Endothelial cell of umbilical vein (primary cell): Measurements from ENCODE around the gene TRMT6. TPM values are rescaled to one million over a fixed set of nuclear protein-coding genes. Genes with fewer than 3 reads are reported as not detected.

Experiments used
- BruUV-seq: library from RNA; stranded (reverse); fragments of 400-500 nt; replicated peaks from 2 replicates; lab custom pipeline; 2021; lab: Mats Ljungman, UMichigan
- CTCF ChIA-PET: fragments of 300-600, 350-600 bp; sonication (Branson Sonifier 250); formaldehyde crosslinking; loops from one replicate; lab custom pipeline; 2021; ENCODE audit warnings: antibody characterized with exemption, inconsistent platforms; lab: Charles Lee
- POLR2A ChIA-PET: fragments of 300-600, 350-600 bp; sonication (Branson Sonifier 250); formaldehyde crosslinking; loops from one replicate; lab custom pipeline; 2021; ENCODE audit warnings: antibody characterized with exemption, inconsistent platforms; lab: Charles Lee
- DNase-seq: peaks from one replicate; pipeline ENCODE4 v3.0.0-alpha.2; 2011; ENCODE audit warnings: low read depth, low spot score
- FAIRE-seq: peaks from 2 replicates; lab custom pipeline; 2011; peaks lifted over from hg19 to GRCh38; lab: Jason Lieb, UNC
- H2AFZ ChIP-seq: 2 replicates; pipeline ENCODE4 v1.6.0; 2012; ENCODE audit warnings: low read depth, low read length, control low read depth, inconsistent platforms
- H3K27ac ChIP-seq: 2 replicates; pipeline ENCODE4 v1.5.1; 2011; ENCODE audit warnings: low read depth, mild to moderate bottlenecking, control low read depth, low read length, moderate library complexity; ENCODE audit not compliant: insufficient read depth
- H3K27me3 ChIP-seq, 2 experiments: 2 replicates each; pipeline versions ENCODE4 v1.6.0 to v1.6.1; 2011; ENCODE audit warnings: low read length in 2 of 2, mixed read lengths in 1 of 2; ENCODE audit not compliant: control insufficient read depth in 2 of 2, insufficient read depth in 2 of 2
- H3K36me3 ChIP-seq, 2 experiments: 2 replicates in 1 of 2; 3 replicates in 1 of 2; pipeline ENCODE4 v1.5.1; 2011; ENCODE audit warnings: low read length in 2 of 2, mild to moderate bottlenecking in 1 of 2, moderate library complexity in 1 of 2; ENCODE audit not compliant: control insufficient read depth in 2 of 2, insufficient read depth in 2 of 2; ENCODE audit errors: extremely low read depth in 1 of 2
- H3K4me1 ChIP-seq: 3 replicates; pipeline ENCODE4 v1.5.1; 2011; ENCODE audit warnings: mild to moderate bottlenecking, low read length; ENCODE audit not compliant: control insufficient read depth, insufficient read depth; ENCODE audit errors: extremely low read depth
- H3K4me2 ChIP-seq: 2 replicates; pipeline ENCODE4 v1.6.1; 2011; ENCODE audit warnings: low read length, control low read depth, mixed read lengths; ENCODE audit not compliant: insufficient read depth
- H3K4me3 ChIP-seq, 3 experiments: fragments of 200-600 bp in 1 of 3; sonication (generic), shearing (Covaris generic) in 1 of 3; replicated peaks in 1 of 3; 2 replicates each; pipeline ENCODE4 v1.5.1; 2011 to 2016; ENCODE audit warnings: control low read depth in 3 of 3, low read length in 3 of 3, mild to moderate bottlenecking in 2 of 3, inconsistent platforms in 1 of 3, low read depth in 1 of 3, moderate library complexity in 1 of 3; ENCODE audit not compliant: insufficient read depth in 1 of 3
- H3K79me2 ChIP-seq: 2 replicates; pipeline ENCODE4 v1.6.0; 2012; ENCODE audit warnings: low read length, inconsistent platforms; ENCODE audit not compliant: control insufficient read depth, insufficient read depth
- H3K9ac ChIP-seq: replicated peaks from 2 replicates; pipeline ENCODE3; 2011; ENCODE audit warnings: low read length, control low read depth; ENCODE audit not compliant: insufficient read depth; ENCODE audit errors: extremely low read depth
- H3K9me1 ChIP-seq: replicated peaks from 3 replicates; pipeline ENCODE4 v1.6.0; 2011; ENCODE audit warnings: mild to moderate bottlenecking, low read length; ENCODE audit not compliant: control insufficient read depth, insufficient read depth; ENCODE audit errors: extremely low read depth
- H3K9me3 ChIP-seq: replicated peaks from 2 replicates; pipeline ENCODE4 v1.5.1; 2012; ENCODE audit warnings: low read length, inconsistent platforms; ENCODE audit not compliant: control insufficient read depth, insufficient read depth
- H4K20me1 ChIP-seq: replicated peaks from 2 replicates; pipeline ENCODE3; 2011; ENCODE audit warnings: mild to moderate bottlenecking, low read length; ENCODE audit not compliant: control insufficient read depth, insufficient read depth; ENCODE audit errors: extremely low read depth
- EZH2 ChIP-seq: IDR thresholded peaks from 2 replicates; pipeline ENCODE4 v1.6.1; 2012; ENCODE audit warnings: borderline replicate concordance, low read depth, mild to moderate bottlenecking, moderate library complexity, low read length, inconsistent platforms; ENCODE audit not compliant: severe bottlenecking
- FOS ChIP-seq: IDR thresholded peaks from 2 replicates; pipeline ENCODE4 v1.6.1; 2011; ENCODE audit warnings: mild to moderate bottlenecking, low read length, moderate library complexity, borderline replicate concordance; ENCODE audit not compliant: insufficient read depth
- GATA2 ChIP-seq: IDR thresholded peaks from 2 replicates; pipeline ENCODE4 v1.7.0; 2011; ENCODE audit warnings: low read depth, mild to moderate bottlenecking, moderate library complexity, mixed read lengths, low read length; ENCODE audit not compliant: insufficient read length, insufficient read depth
- JUN ChIP-seq: IDR thresholded peaks from 2 replicates; pipeline ENCODE4 v1.6.1; 2011; ENCODE audit warnings: borderline replicate concordance, low read depth; ENCODE audit not compliant: insufficient read length, insufficient read depth
- MYC ChIP-seq: IDR thresholded peaks from one replicate; pipeline ENCODE4 v1.6.1; 2011; ENCODE audit warnings: mild to moderate bottlenecking, low read depth, low read length
- POLR2A ChIP-seq: IDR thresholded peaks from 2 replicates; pipeline ENCODE4 v1.6.1; 2012; ENCODE audit warnings: low read depth, mild to moderate bottlenecking, control low read depth, low read length
- POLR2AphosphoS5 ChIP-seq: IDR thresholded peaks from 2 replicates; pipeline ENCODE4 v1.6.1; 2012; ENCODE audit warnings: low read depth, mild to moderate bottlenecking, control low read depth, low read length, moderate library complexity; ENCODE audit not compliant: insufficient read depth
- dilution Hi-C: fragments of 300-500 bp; cut with MboI; formaldehyde crosslinking; loops from one replicate; pipeline ENCODE4 v1.15.0; 2019; ENCODE audit warnings: low sequenced_read_pairs; ENCODE audit not compliant: extremely low pct_ligation_motif_present
- intact Hi-C: fragments of 100-400 bp; cut with micrococcal nuclease; formaldehyde crosslinking; loops from one replicate; pipeline ENCODE4 v1.10.0; 2022
- polyA plus RNA-seq, 4 experiments: library from polyadenylated mRNA; depleted of rRNA in 3 of 4; stranded (reverse) in 3 of 4; unstranded in 1 of 4; fragments of >200 nt; gene quantifications; 2 replicates each; pipeline versions ENCODE4 v1.2.1 to v1.2.3, GENCODE V29; 2011 to 2012; ENCODE audit warnings: missing spikeins in 1 of 4
- total RNA-seq: library from RNA; stranded (reverse); gene quantifications from 2 replicates; pipeline ENCODE4 v1.2.3, GENCODE V29; 2021
- TF ChIP-seq, protein P1 (sequence below), 2 donors: IDR thresholded peaks; 1 replicate in 1 of 2; 2 replicates in 1 of 2; pipeline ENCODE4 v1.5.1; 2011; ENCODE audit warnings: low read length in 2 of 2, mild to moderate bottlenecking in 2 of 2, moderate library complexity in 2 of 2, control low read depth in 1 of 2, inconsistent platforms in 1 of 2, low read depth in 1 of 2; ENCODE audit not compliant: insufficient read depth in 1 of 2; ENCODE audit errors: extremely low read depth in 1 of 2
- TF ChIP-seq, protein P2 (sequence below): IDR thresholded peaks from 2 replicates; pipeline ENCODE4 v1.6.1; 2011; ENCODE audit not compliant: insufficient read depth, insufficient read length

TRMT6 gene
- total and polyA plus RNA-seq, 2 donors (not counting 3 experiments of a cell fraction or from before 2014, with no cell fraction given) = 4.1 to 12.0 TPM

DNA sequence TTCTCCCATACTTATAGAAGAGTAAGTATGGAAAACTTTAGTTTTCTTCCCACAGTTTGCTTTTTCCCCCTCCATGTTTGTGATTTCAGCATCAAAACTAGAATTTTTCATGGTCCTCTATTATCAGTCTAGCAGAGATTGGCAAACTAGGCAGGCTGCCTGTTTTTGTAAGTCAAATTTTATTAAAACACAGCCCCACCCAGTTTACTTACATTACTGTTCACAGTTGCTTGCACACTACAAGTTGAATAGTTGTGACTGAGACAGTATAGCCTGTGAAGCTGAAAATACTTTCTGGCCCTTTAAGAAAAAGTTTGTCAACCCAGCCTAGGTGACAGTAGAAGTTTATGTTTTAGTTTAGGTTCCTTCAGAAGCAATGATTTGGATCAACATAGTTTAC is 19.6 kb upstream of the TRMT6 start:
- DNase-seq (no peak), FAIRE-seq (no peak)
- H3K9me3 ChIP-seq = no peaks in the 10 kb centered on the region
- no peak overlapping the region for H3K4me3 ChIP-seq
- peaks cover 0 to 8% of the 10 kb centered on the region in 2 experiments for H3K36me3 ChIP-seq
- H3K79me2 ChIP-seq = no peaks in the 10 kb centered on the region
- no peaks in the 10 kb centered on the region for H4K20me1 ChIP-seq
- BruUV-seq = no TSS peak
- H3K4me2 ChIP-seq = no peak overlapping the region
- ChIA-PET POLR2A (no interaction called here), CTCF (no interaction called here)
- no peak overlapping the region for H2AFZ ChIP-seq
- intact Hi-C loops (no loop called here), dilution Hi-C loops (no loop called here)
- H3K4me1 ChIP-seq = no peaks in the 10 kb centered on the region
- no peaks in the 10 kb centered on the region for H3K9me1 ChIP-seq
- H3K27ac ChIP-seq = no peak overlapping the region
- no peak overlapping the region for H3K9ac ChIP-seq
- TF ChIP-seq POLR2A (no peak), POLR2AphosphoS5 (no peak), GATA2 (no peak), FOS (no peak)
- TF ChIP-seq, protein P1, sequence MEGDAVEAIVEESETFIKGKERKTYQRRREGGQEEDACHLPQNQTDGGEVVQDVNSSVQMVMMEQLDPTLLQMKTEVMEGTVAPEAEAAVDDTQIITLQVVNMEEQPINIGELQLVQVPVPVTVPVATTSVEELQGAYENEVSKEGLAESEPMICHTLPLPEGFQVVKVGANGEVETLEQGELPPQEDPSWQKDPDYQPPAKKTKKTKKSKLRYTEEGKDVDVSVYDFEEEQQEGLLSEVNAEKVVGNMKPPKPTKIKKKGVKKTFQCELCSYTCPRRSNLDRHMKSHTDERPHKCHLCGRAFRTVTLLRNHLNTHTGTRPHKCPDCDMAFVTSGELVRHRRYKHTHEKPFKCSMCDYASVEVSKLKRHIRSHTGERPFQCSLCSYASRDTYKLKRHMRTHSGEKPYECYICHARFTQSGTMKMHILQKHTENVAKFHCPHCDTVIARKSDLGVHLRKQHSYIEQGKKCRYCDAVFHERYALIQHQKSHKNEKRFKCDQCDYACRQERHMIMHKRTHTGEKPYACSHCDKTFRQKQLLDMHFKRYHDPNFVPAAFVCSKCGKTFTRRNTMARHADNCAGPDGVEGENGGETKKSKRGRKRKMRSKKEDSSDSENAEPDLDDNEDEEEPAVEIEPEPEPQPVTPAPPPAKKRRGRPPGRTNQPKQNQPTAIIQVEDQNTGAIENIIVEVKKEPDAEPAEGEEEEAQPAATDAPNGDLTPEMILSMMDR (IDR thresholded peaks at IDR 0.05; ENCODE audit: extremely low read depth in 1 of 2, insufficient read depth in 1 of 2, low read depth in 1 of 2, low read length in 2 of 2) = no peak
- H3K27me3 ChIP-seq = no peaks in the 10 kb centered on the region

DNA sequence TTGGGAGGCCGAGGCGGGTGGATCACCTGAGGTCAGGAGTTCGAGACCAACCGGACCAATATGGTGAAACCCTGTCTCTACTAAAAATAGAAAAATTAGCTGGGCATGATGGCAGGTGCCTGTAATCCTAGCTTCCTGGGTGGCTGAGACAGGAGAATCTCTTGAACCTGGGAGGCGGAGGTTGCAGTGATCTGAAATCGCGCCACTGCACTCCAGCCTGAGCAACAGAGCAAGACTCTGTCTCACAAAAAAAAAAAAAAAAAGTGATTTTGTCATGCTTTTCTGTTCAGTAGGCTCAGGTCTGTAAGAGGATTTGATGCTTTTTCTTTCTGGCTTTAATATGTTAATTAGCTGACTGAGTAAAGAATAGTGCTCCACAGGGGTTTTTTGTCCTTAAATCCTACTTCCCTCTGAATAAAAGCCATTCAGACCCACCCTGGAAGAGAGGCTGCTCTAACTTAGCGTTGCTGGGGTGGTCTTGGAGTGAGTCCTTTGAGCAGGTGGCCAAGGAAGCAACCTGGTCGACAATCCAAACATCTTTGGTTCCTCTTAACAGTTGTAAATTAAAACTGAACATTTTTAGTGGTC is 19.1 kb upstream of the TRMT6 start:
- H3K4me3 ChIP-seq = no peak overlapping the region
- dilution Hi-C loops (no loop called here), intact Hi-C loops (no loop called here)
- no peaks in the 10 kb centered on the region for H3K79me2 ChIP-seq
- no peak for TF ChIP-seq EZH2
- no peak for TF ChIP-seq MYC
- TF ChIP-seq POLR2AphosphoS5 = no peak
- no peak for TF ChIP-seq JUN
- TF ChIP-seq FOS = no peak
- TF ChIP-seq POLR2A = no peak
- TF ChIP-seq, protein P1 (IDR thresholded peaks at IDR 0.05; ENCODE audit: extremely low read depth in 1 of 2, insufficient read depth in 1 of 2, low read depth in 1 of 2, low read length in 2 of 2) = no peak
- TF ChIP-seq, protein P2, sequence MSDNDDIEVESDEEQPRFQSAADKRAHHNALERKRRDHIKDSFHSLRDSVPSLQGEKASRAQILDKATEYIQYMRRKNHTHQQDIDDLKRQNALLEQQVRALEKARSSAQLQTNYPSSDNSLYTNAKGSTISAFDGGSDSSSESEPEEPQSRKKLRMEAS = no peak
- H3K27ac ChIP-seq = no peak overlapping the region
- no peaks in the 10 kb centered on the region for H3K9me1 ChIP-seq
- ChIA-PET POLR2A (no interaction called here), CTCF (no interaction called here)
- FAIRE-seq = no peak
- H2AFZ ChIP-seq = no peak overlapping the region
- H3K4me2 ChIP-seq = no peak overlapping the region
- no peaks in the 10 kb centered on the region for H3K27me3 ChIP-seq
- DNase-seq = no peak
- peaks cover 0 to 8% of the 10 kb centered on the region in 2 experiments for H3K36me3 ChIP-seq
- BruUV-seq = no TSS peak
- H3K9me3 ChIP-seq = no peaks in the 10 kb centered on the region
- no peak overlapping the region for H3K9ac ChIP-seq
- no peaks in the 10 kb centered on the region for H4K20me1 ChIP-seq
- no peaks in the 10 kb centered on the region for H3K4me1 ChIP-seq
